Measurements from ENCODE around the gene MCMBP.
"Not testable (repeated sequence)": the region's sequence is repeated elsewhere in the genome, so short reads cannot be mapped to it uniquely, and the experiment has no call there.

Gene MCMBP

GRCh38 chr10:119878524-119878923 lies 5.9 kb upstream of the MCMBP start:
- no peak for DNase-seq (ENCODE audit: low read depth)

DNA sequence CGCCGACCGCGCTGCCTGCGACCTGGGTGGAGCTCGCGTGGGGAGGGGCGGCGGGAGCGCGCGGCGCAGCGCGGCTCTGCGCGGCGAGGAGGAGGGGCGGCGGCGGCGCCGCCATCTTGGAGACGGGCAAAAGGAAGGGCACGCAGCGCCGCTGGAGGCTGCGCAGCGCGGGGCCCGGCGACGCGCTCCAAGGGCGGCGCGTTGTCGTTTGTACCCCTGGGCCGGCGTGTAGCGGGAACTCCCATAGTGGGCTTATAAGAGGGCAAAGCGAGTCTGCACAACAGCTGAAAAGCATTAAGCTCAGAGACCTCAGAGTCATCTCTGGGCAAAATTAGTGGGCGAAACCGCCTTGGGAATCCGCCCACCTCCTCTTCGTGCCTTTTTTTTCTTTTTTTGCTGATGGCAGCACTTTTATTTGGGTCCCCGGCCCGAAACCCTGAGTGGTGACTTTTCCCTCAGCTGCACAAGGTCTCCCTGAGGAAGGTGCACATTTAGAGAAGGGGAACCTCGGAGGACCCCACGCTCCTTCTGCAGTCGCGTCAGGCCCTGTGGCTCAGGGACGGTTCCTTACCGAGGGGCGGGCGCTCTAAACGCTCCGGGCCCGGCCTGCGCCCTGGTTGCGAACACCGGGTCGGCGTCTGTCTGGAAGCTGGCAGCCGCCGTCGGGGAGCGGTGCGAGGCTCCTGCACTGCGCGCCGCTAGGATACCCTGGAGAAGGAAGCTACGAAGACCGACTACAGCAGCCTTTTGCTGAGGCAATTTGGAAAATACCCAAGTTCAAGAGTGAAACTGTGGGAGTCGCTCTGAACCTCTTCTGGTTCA lies 428 bp upstream of the MCMBP start:
- peak; percentile 80 for DNase-seq (ENCODE audit: low read depth)

- peak; percentile 26 for DNase-seq (ENCODE audit: low read depth)
Observed at GRCh38 chr10:119871881-119872609, 598 bp downstream of the MCMBP start.

DNA sequence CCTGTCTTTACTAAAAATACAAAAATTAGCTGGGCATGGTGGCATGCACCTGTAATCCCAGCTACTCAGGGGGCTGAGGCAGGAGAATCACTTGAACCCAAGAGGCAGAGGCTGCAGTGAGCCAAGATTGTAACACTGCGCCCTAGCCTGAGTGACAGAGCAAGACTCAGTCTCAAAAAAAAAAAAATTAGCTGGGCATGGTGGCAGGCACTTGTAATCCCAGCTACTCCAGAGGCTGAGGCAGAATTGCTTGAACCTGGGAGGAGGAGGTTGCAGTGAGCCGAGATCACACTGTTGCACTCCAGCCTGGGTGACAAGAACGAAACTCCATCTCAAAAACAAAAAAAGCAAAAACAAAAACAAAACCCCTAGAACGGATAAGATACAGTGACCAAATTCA lies 3.2 kb downstream of the MCMBP start:
- not testable (repeated sequence) for DNase-seq (ENCODE audit: low read depth)

DNA sequence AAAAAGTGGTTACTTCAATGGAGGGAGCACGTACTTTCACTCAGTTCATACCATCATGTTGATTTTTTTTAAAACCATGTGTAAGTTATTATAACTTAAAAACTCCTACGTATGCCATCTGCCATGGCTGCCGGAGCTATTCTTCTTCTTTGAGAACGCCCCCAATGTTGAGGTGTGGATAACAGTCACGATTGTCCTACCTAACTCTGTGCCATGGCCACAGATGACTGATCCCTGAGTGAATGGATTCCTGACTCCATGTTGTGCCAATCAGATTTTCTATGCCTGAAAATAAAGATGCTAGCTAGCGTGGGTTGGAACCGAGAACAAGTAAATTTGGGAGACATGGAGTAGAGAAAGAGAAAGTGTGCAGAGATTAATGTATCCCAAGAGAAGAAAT lies 5.3 kb downstream of the MCMBP start:
- DNase-seq (ENCODE audit: low read depth) = no peak

GRCh38 chr10:119865699-119866240 lies 6.9 kb downstream of the MCMBP start:
- no peak for DNase-seq (ENCODE audit: low read depth)

DNA sequence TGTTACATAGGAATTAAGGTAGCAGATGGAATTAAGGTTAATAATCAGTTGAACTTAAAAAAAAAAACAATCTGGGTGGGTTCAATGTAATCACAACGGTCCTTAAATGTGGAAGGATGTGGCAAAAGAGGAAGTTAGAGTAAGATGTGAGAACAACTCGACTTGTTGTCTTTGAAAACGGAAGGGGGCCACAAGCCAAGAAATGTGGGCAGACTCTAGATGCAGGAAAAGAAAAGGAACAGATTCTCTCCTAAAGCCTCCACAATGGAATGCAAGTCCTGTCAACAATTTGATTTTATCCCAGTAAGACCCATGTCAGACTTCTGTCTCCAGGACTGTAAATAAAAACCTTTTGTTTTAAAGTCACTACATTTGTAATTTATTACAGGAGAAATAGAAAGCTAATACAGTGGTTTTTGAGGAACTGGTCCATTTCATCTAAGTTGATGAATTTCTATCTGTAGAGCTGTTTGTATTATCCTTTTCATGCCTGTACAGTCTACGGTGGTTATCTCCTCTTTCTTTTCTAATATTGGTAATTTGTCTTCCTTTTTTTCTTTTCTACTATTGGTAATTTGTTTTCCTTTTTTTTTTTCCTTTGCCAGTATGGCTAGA lies 8.6 kb downstream of the MCMBP start:
- no peak for DNase-seq (ENCODE audit: low read depth)

DNA sequence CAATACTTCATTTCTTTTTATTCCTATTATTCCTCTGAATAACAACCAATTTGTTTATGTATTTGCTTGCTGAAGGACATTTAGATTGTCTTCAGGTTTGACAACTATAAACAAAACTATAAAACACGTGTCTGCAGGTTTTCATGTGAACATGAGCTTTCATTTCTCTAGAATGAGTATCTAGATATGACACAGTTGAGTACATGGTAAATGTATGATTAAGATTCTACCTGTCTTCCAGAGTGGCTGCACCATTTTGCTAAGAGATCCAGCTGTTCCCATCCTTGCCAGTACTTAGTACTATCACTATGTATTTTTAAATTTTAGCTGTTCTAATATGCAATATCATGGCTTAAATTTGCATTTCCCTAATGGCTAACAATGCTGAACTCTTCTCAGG lies 10.1 kb downstream of the MCMBP start:
- no peak for DNase-seq (ENCODE audit: low read depth)

DNA sequence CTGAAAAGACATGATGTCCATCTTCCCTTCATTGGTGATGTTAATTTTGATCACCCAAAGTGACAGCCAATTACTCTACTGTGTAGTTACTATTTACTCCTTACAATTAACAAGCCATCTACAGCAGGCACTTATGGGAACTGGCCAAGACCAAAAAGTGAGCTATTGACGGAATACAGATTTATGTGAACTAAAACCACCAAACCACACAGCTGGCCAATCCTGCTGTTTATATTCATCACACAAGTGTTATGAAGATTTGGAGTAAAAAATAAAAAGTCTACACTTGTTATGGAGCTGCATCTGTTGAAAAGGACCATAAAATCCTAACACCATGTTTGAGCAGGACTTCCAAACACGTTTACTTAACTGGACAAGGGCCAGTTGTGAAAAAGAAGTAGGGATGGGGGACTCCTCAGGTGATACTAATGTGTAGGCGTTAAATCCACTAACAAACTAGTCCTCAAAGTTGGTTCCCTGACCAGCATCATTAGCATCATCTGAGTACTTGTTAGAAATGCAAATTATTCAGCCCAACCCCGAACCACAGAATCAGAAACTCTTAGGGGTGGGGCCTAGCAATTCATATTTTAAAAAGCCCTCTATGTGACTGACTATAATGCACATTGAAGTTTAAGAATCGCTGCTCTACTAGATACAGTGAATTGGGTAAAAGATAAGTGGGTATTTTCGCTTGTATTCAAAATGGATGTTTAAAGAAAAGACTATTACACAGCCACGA lies 11.6 kb downstream of the MCMBP start:
- DNase-seq (ENCODE audit: low read depth) = no peak

GRCh38 chr10:119859420-119860258 lies 13.0 kb downstream of the MCMBP start:
- no peak for DNase-seq (ENCODE audit: low read depth)

DNA sequence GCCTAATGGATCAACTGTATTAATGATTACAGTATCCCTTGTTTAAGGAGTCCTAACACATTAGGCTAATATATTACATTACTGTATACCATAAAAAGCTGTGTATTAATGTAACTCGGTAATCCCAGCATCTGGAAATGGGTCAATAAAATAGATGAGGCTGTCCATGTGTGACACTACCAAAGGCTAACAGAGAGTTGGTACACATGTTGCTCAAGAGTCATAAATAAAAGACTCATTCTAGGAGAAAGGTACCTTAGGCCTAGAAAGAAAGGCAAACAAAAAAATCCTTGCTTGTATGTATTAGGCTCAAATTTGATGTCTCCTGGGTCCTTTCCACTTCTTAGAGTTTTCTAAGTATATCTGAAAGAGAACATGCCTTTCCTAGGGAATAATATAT lies 14.6 kb downstream of the MCMBP start:
- no peak for DNase-seq (ENCODE audit: low read depth)

DNA sequence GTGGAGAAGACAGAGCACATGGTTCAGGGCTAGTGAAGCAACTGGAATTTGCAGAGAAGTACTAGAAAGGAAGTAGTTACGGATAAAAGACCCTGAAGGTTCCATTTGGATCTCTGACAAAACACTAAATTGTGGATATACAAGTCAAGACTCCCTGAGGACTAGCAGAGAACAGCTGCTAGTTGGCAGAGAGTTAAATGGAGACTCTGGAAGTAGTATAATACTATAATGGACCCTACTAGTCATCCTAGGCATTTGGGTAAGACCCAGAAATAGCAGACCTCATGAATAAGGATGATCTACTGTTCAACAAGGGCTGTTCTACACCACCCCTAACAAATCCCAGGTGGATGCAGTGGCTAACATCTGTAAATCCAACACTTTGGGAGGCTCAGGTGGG lies 19.1 kb downstream of the MCMBP start:
- DNase-seq (ENCODE audit: low read depth) = no peak

DNA sequence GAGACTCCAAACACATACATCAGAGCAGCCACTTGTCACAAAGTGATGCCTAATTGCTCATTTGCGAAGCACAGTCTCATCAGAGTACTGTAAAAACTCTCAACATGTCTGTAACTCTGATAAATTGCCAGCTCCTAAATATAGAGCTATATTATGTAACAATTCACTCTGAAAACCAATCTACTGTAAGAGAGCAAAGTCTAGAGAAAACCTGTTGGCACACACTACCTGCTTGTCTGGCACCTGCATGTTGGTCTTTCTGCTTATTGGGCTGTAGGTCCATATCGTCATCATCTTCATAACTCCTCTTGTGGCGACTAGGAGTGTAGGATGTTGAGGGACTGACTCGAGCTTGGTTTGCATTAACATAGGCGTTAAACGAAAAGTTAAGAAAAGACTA lies 19.8 kb downstream of the MCMBP start:
- no peak for DNase-seq (ENCODE audit: low read depth)

DNA sequence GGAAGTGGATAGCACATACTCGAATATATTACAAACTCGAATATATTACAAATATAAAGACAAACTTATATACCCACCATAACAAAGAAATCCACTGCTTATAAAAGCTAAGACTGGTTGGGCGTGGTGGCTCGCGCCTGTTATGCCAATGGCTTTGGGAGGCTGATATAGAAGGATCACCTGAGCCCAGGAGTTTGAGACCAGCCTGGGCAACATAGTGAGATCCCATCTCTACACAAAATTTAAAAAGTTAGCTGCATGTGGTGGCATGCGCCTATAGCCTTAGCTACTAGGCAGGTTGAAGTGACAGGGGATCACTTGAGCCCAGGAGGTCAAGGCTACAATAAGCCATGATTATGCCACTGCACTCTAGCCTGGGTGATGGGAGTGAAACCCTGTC lies 20.4 kb downstream of the MCMBP start:
- no peak for DNase-seq (ENCODE audit: low read depth)

GRCh38 chr10:119849944-119850343 lies 22.7 kb downstream of the MCMBP start:
- no peak for DNase-seq (ENCODE audit: low read depth)

GRCh38 chr10:119849031-119849789 lies 23.4 kb downstream of the MCMBP start:
- DNase-seq (ENCODE audit: low read depth) = no peak

- no peak for DNase-seq (ENCODE audit: low read depth)
Observed at GRCh38 chr10:119845656-119846055, 27.0 kb downstream of the MCMBP start.

- DNase-seq (ENCODE audit: low read depth) = no peak
Observed at GRCh38 chr10:119834188-119834587, 38.5 kb downstream of the MCMBP start.

- DNase-seq (ENCODE audit: low read depth) = no peak
Observed at GRCh38 chr10:119832951-119833350, 39.7 kb downstream of the MCMBP start.

DNA sequence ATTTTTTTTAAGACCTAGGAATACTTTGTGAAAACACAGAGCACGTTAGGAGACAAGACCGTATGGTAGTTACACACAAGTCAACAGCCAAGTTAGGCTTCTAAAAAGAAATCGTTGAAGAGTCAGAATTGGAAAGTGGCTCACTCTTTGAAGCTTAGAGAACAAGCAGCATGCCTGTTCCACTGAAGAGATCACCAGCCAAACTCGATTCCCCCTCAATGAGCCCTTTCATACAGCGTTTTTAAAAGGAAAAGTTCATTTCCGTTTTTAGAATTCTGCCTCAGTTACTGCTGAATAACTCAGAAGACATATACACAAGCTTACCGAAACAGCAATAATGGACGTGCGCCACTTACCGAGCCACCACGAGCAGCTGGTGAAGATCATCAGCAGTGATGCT lies 41.0 kb downstream of the MCMBP start:
- DNase-seq (ENCODE audit: low read depth) = no peak

All from activated gamma-delta T cell treated with anti-CD3 and anti-CD28 coated beads, Interleukin-2, amount 50 U/mL, for 16 hours (primary cell).